Activated CD4-positive, alpha-beta T cell treated with anti-CD3 and anti-CD28 coated beads, Interleukin-2, amount 10 ng/mL, durations not matched to agents 24 days and 14 days (primary cell): ENCODE data around the gene RCSD1. TPM values are rescaled to one million over a fixed set of nuclear protein-coding genes. Genes with fewer than 3 reads are reported as not detected.
A peak's percentile ranks its signal among the peaks of the same experiment; 100 is the strongest.

Experiments
- DNase-seq: peaks from one replicate; pipeline ENCODE4 v3.0.0; 2022
- H3K27ac Mint-ChIP-seq: one replicate; pipeline ENCODE4 v1.8.0; 2022; ENCODE audit warnings: mild to moderate bottlenecking, mixed read lengths
- H3K27me3 Mint-ChIP-seq: one replicate; pipeline ENCODE4 v1.8.0; 2022; ENCODE audit warnings: mixed read lengths
- H3K36me3 Mint-ChIP-seq: one replicate; pipeline ENCODE4 v1.8.0; 2022; ENCODE audit warnings: low read depth, mild to moderate bottlenecking, mixed read lengths
- H3K4me1 Mint-ChIP-seq: one replicate; pipeline ENCODE4 v1.8.0; 2021; ENCODE audit warnings: mixed read lengths
- H3K4me3 Mint-ChIP-seq: one replicate; pipeline ENCODE4 v1.8.0; 2022; ENCODE audit warnings: mild to moderate bottlenecking, moderate library complexity, mixed read lengths
- H3K9me3 Mint-ChIP-seq: one replicate; pipeline ENCODE4 v1.8.0; 2021; ENCODE audit warnings: mixed read lengths
- intact Hi-C: fragments of 100-400 bp; cut with micrococcal nuclease; formaldehyde crosslinking; loops from one replicate; pipeline ENCODE4 v1.15.1; 2023
- total RNA-seq: library from RNA; stranded (reverse); gene quantifications from 2 replicates; pipeline ENCODE4 v1.2.3, GENCODE V29; 2022

Gene RCSD1
- total RNA-seq, 1 donor from 2014 or later = 81.0 TPM

- intact Hi-C loops = no loop called here
- H3K9me3 Mint-ChIP-seq = no peaks in the 10 kb centered on the region
- DNase-seq = no peak
- peaks cover 45% of the 10 kb centered on the region for H3K4me1 Mint-ChIP-seq
- no peak overlapping the region for H3K4me3 Mint-ChIP-seq
- H3K36me3 Mint-ChIP-seq = peaks cover 56% of the 10 kb centered on the region
- no peaks in the 10 kb centered on the region for H3K27me3 Mint-ChIP-seq
- peak overlapping the region; percentile 32 for H3K27ac Mint-ChIP-seq
Measured at GRCh38 chr1:167658574-167659328, 28.7 kb downstream of the RCSD1 start.

GRCh38 chr1:167659450-167659849 is 29.4 kb downstream of the RCSD1 start:
- peaks cover 51% of the 10 kb centered on the region for H3K36me3 Mint-ChIP-seq
- H3K4me3 Mint-ChIP-seq = no peak overlapping the region
- H3K4me1 Mint-ChIP-seq = peaks cover 38% of the 10 kb centered on the region
- intact Hi-C loops = no loop called here
- H3K9me3 Mint-ChIP-seq = no peaks in the 10 kb centered on the region
- H3K27me3 Mint-ChIP-seq = no peaks in the 10 kb centered on the region
- no peak for DNase-seq
- H3K27ac Mint-ChIP-seq = peak overlapping the region; percentile 68

- peaks cover 35% of the 10 kb centered on the region for H3K4me1 Mint-ChIP-seq
- H3K27ac Mint-ChIP-seq = peak overlapping the region; percentile 68
- peaks cover 53% of the 10 kb centered on the region for H3K36me3 Mint-ChIP-seq
- intact Hi-C loops = no loop called here
- no peaks in the 10 kb centered on the region for H3K9me3 Mint-ChIP-seq
- no peaks in the 10 kb centered on the region for H3K27me3 Mint-ChIP-seq
- no peak for DNase-seq
- H3K4me3 Mint-ChIP-seq = no peak overlapping the region
Measured at GRCh38 chr1:167659881-167660280, 29.8 kb downstream of the RCSD1 start.

GRCh38 chr1:167661527-167662426 is 31.7 kb downstream of the RCSD1 start:
- peak overlapping the region; percentile 15 for H3K27ac Mint-ChIP-seq
- intact Hi-C loops = no loop called here
- peaks cover 32% of the 10 kb centered on the region for H3K4me1 Mint-ChIP-seq
- no peaks in the 10 kb centered on the region for H3K27me3 Mint-ChIP-seq
- peaks cover 48% of the 10 kb centered on the region for H3K36me3 Mint-ChIP-seq
- DNase-seq = no peak
- H3K4me3 Mint-ChIP-seq = no peak overlapping the region
- no peaks in the 10 kb centered on the region for H3K9me3 Mint-ChIP-seq

GRCh38 chr1:167663002-167663772 is 33.2 kb downstream of the RCSD1 start:
- DNase-seq = no peak
- peaks cover 27% of the 10 kb centered on the region for H3K4me1 Mint-ChIP-seq

GRCh38 chr1:167665469-167665868 is 35.4 kb downstream of the RCSD1 start:
- peaks cover 43% of the 10 kb centered on the region for H3K36me3 Mint-ChIP-seq
- H3K27ac Mint-ChIP-seq = no peak overlapping the region
- intact Hi-C loops = no loop called here
- H3K4me3 Mint-ChIP-seq = no peak overlapping the region
- H3K9me3 Mint-ChIP-seq = no peaks in the 10 kb centered on the region
- H3K27me3 Mint-ChIP-seq = no peaks in the 10 kb centered on the region
- no peak for DNase-seq
- peaks cover 20% of the 10 kb centered on the region for H3K4me1 Mint-ChIP-seq

More at GRCh38 chr1:167663002-167663772, 33.2 kb downstream of the RCSD1 start:
- no peak overlapping the region for H3K27ac Mint-ChIP-seq
- no peaks in the 10 kb centered on the region for H3K9me3 Mint-ChIP-seq
- no peaks in the 10 kb centered on the region for H3K27me3 Mint-ChIP-seq
- intact Hi-C loops = no loop called here
- H3K36me3 Mint-ChIP-seq = peaks cover 45% of the 10 kb centered on the region
- no peak overlapping the region for H3K4me3 Mint-ChIP-seq

GRCh38 chr1:167666416-167666815 is 36.4 kb downstream of the RCSD1 start:
- Mint-ChIP-seq H3K4me3 (no peak overlapping the region), H3K27ac (peak overlapping the region; percentile 18), H3K4me1 (peaks cover 26% of the 10 kb centered on the region), H3K9me3 (no peaks in the 10 kb centered on the region), H3K36me3 (peaks cover 50% of the 10 kb centered on the region), H3K27me3 (no peaks in the 10 kb centered on the region)
- DNase-seq = no peak
- intact Hi-C loops = no loop called here

GRCh38 chr1:167667536-167667935 is 37.5 kb downstream of the RCSD1 start:
- Mint-ChIP-seq H3K9me3 (no peaks in the 10 kb centered on the region), H3K4me1 (peaks cover 27% of the 10 kb centered on the region), H3K27me3 (no peaks in the 10 kb centered on the region), H3K4me3 (no peak overlapping the region), H3K27ac (no peak overlapping the region), H3K36me3 (peaks cover 52% of the 10 kb centered on the region)
- DNase-seq = no peak
- intact Hi-C loops = no loop called here

- peaks cover 25% of the 10 kb centered on the region for H3K4me1 Mint-ChIP-seq
- no peaks in the 10 kb centered on the region for H3K9me3 Mint-ChIP-seq
- H3K27me3 Mint-ChIP-seq = no peaks in the 10 kb centered on the region
- intact Hi-C loops = no loop called here
- H3K4me3 Mint-ChIP-seq = no peak overlapping the region
- no peak for DNase-seq
- peaks cover 56% of the 10 kb centered on the region for H3K36me3 Mint-ChIP-seq
- no peak overlapping the region for H3K27ac Mint-ChIP-seq
Measured at GRCh38 chr1:167668108-167668507, 38.1 kb downstream of the RCSD1 start.

- Mint-ChIP-seq H3K27ac (no peak overlapping the region), H3K36me3 (peaks cover 60% of the 10 kb centered on the region)
- intact Hi-C loops = no loop called here
Measured at GRCh38 chr1:167669209-167670124, 39.4 kb downstream of the RCSD1 start.

GRCh38 chr1:167670563-167670962 is 40.5 kb downstream of the RCSD1 start:
- intact Hi-C loops = no loop called here
- H3K4me3 Mint-ChIP-seq = no peak overlapping the region
- H3K4me1 Mint-ChIP-seq = peaks cover 32% of the 10 kb centered on the region
- no peaks in the 10 kb centered on the region for H3K9me3 Mint-ChIP-seq
- H3K27ac Mint-ChIP-seq = peak overlapping the region; percentile 18
- DNase-seq = no peak
- peaks cover 58% of the 10 kb centered on the region for H3K36me3 Mint-ChIP-seq
- no peaks in the 10 kb centered on the region for H3K27me3 Mint-ChIP-seq

More at GRCh38 chr1:167669209-167670124, 39.4 kb downstream of the RCSD1 start:
- no peaks in the 10 kb centered on the region for H3K9me3 Mint-ChIP-seq
- no peaks in the 10 kb centered on the region for H3K27me3 Mint-ChIP-seq
- H3K4me3 Mint-ChIP-seq = no peak overlapping the region
- H3K4me1 Mint-ChIP-seq = peaks cover 30% of the 10 kb centered on the region
- no peak for DNase-seq

- Mint-ChIP-seq H3K9me3 (no peaks in the 10 kb centered on the region), H3K4me3 (no peak overlapping the region)
Measured at GRCh38 chr1:167671727-167672511, 41.9 kb downstream of the RCSD1 start.

More at GRCh38 chr1:167671727-167672511, 41.9 kb downstream of the RCSD1 start:
- H3K27ac Mint-ChIP-seq = peak overlapping the region; percentile 1
- DNase-seq = no peak
- no peaks in the 10 kb centered on the region for H3K27me3 Mint-ChIP-seq
- H3K36me3 Mint-ChIP-seq = peaks cover 63% of the 10 kb centered on the region
- intact Hi-C loops = no loop called here
- H3K4me1 Mint-ChIP-seq = peaks cover 34% of the 10 kb centered on the region
